ENCODE results near the gene RFNG.

RFNG gene

DNA sequence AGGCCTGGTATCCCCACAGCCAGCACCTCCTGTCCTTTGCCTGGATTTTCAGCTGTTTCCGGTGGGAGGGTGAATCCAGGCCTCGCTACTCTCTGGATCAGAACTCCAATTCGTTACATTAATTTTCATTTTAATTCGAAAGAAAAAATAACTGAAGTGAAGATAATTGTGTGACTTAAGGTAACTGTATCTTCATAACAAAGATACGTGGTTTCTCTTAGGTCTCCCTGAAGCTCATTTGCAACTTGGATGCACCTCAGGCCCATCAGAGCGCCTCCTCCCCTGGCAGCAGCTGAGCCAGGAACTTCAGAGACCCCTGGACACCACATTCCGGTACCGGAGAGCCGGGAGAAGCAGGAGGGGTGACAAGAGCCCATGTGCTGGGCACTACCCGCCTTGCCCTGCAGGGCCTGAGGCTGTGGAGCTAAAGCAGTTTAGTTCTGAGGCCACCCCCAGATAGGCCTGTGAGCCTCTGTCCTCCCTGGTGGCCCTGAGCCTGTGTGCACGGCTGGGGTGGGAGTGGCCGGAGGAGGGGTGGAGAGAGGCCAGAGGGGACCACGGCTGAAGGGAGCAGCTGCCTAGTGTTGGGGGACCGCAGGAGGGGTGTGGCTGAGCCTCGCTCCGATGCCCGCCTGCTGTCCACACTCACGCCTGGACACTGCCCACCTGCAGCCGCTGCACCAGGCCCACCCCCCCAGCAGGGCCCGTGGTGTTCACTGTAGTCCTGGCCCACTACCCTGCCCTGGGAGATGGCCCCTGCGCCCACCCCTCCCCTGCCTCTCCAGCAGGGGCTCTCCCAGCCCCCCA lies 25.4 kb upstream of the RFNG start:
- DNase-seq: no peak

DNA sequence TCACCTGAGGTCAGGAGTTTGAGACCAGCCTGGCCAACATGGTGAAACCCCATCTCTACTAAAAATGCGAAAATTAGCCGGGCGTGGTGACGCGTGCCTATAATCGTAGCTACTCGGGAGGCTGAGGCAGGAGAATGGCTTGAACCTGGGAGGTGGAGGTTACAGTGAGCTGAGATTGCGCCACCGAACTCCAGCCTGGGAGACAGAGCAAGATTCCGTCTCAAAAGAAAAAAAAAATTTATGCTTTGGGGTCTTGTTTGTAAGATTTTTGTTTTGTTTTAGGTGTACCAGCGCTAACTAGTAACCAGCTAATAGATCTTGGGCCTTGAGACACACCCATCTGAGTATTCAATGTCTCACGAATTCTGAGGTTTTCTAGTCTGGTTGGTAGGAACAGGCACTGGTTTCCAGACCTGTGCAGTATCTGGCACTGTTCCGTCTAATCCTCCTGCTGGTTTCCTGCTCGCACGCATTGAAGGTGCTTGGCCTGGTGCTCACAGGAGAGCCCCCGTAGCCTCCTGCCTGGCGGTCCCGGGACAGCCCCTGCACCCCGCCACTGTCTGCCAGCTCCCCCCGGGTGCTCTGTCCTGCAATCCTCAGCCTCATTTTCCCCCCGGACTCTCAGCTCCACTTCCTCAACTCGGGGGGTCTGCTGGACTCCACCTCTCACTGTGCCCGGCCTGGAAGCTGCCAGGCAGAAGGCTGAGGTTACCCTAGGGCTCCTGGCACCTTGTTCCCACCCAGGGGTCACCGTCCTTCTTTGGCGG lies 24.6 kb upstream of the RFNG start:
- DNase-seq: no peak

DNA sequence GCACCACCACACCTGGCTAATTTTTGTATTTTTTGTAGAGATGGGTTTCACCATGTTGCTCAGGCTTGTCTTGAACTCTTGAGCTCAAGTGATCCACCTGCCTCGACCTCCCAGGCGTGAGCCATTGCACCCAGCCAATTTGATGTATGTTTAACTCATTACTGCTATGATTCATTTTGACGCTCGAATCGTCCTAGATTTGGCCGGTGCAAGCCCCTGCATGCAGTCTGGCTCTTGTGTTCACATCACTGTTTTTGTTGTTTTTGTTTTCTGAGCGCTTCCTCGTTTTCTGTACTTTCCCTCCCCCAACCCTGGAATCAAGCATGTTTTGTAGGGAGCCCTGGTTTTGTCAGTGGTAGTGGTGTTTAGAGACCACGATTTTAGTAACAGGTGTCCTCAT lies 21.8 kb upstream of the RFNG start:
- no peak for DNase-seq

DNA sequence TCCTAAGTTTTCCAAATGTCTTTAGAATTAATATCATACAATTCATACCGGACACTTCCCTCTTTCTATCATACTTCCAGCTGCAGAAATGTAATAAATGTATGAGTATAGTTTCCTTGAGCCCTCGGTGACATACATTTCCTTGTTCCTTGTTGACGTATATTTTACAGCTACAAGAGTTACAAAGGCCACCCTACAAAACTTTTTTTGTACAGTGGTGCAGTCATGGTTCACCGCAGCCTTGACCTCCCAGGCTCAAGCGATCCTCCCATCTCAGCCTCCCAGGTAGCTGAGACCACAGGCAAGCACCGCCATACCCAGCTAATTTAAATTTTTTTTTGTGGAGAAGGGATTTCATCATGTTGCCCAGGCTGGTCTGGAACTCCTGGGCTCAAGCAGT lies 21.2 kb upstream of the RFNG start:
- no peak for DNase-seq

DNA sequence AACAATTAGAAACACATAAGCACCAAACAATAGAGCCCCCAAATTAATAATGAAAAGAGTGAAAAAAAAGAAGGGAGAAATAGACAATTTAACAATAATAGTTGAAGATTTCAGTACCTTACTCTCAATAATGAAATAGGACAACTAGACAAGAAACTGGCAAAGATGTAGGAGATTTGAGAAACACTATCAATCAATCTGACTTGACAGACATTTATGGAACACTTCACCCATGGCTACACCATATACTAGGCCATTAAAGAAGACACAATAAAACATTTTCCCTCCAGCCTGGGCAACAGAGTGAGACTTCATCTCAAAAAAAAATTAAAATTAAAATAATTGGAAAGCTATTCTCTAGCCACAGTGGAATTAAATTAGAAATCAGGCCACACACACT lies 19.0 kb upstream of the RFNG start:
- no peak for DNase-seq

DNA sequence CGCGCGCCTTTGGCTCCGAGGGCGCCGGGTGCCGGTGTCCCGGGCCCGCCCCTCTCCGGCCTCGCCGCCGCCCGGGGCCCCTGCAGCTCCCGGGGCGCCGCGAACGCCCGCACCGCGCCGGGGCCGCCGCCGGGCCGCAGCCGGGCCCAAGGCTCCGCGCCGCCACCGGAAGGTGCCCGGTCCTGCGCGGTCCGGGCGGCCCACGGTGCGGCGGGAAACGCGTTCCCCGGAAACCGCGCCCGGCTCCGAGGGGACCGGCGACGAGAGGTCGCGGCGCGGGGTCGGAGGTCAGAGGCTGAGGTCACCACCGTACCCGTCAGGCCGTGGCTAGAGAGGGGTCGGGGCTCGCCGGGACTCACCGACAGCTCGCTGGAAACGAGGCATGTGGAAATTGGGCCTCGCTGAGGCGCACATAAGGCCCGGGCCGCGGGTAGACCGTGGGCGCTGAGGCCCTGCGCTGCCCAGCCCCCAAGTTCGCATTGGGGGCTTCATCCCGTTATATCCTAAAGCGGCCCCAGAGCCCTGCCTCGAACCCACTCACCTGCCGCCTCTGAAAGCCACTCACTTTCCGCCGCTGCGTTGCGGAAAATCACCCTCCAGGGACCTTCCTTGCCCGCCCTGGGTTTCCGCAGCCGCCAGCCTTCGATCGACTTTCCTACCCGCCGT lies 14.2 kb upstream of the RFNG start, which contains the start of gene DUS1L:
Gene DUS1L, minus strand, starts transcription at position 167 of the 666 bp plus-strand sequence. CDS start 745 bp downstream, outside the sequence.
- DNase-seq: peak; percentile 83

DNA sequence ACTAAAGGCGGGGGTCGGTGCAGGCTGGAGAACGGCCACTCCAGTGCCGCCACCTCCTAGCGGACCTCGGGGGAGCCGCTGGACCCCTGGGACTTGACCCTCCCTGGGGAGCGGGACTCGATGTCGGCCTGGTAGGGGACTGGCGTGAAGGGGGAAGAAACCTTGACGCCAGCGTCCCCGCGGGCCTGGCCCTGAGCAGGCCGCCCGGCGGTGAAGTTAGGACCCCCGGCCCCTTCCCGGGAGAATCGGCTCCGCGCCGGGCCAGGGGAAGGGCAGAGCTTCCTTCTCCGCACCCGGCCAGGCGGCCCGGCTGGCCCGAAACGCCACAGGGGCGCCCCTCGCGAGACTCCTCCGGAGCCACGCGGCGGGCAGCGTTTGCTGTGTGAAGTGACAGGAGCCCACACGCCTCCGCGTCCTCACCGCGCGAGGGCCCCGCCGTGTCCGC lies 13.6 kb upstream of the RFNG start:
- DNase-seq: peak; percentile 47

DNA sequence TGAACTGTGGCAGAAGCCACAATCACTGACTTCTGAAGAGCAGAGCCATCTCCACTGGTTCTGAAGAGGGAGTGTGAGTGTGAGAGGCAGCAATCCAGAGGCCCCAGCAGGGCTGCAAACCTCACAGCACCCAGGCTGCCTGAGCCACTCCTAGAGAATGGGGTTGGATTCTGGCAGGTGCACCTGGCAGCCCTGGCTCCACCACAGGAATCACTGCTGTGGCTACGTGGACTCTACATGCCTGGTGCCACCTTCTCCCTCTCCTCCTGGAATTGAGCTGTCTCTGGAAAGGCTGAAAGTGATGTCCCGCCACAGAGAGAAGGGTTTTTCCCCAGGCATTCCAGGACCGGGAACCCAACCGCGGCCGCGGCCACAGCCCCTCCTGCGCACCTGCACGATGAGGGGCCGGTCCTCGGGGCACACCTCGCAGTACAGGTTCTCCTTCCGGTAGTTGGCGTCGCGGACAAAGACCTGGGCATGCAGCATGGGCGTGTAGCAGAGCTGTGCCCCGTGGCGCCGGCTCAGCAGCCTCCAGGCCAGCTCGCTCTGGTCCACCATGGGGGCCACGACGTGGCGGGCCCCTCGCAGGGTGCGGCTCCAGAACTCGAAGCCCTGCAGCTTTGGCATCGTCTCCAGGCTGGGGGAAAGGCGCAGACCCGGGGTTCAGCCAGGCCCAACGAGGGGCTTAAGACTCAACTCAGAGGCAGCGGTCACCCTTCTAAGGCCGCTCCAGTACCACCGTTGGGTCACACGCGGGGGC lies 13.0 kb upstream of the RFNG start:
- DNase-seq: no peak

DNA sequence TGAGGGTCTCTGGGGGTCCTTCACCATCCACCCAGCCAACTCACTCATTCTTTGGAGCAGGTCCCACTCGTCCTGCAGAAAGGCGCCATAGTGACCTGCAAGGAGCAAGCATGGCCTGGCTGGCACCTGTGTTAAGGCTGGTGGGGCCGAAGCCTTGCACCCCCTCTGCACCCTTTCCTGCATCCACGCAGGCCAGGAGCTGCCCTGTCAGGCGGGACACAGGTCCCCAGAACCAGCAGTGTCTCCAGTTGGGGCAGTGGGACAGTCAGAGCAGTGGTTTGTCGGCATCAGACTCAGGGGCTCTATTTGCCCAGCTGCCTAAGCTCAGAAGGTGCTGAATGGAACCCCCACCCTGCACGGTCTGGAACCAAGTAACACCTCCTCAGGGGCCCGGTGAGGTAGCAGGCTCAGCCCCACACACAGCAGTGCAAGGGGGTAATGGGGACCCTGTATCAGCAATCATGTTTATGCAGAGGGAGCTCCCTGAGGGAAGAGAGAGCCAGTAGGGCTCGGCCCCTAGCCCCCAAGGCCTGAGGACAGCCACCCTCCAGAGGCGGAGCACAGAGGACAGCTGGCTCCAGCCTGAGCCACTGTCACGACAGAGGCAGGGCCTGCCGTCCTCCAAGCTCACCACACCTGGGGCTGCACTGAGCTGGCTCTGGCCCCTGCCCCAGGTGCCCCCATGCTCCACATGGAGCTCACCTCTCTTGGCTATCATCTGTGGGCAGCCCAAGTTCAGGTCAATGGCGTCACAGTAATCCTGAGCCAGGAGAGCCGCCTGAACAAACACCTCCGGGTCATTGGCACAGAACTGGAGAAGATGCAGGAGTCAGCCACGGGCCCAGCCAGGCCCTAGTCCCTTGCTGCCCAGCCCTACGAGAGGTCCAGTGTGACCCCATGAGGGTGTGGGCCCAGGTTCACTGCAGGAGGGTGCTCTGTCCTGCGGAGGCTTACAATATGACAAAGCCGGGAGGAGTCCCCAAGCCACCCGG lies 12.1 kb upstream of the RFNG start:
- no peak for DNase-seq

DNA sequence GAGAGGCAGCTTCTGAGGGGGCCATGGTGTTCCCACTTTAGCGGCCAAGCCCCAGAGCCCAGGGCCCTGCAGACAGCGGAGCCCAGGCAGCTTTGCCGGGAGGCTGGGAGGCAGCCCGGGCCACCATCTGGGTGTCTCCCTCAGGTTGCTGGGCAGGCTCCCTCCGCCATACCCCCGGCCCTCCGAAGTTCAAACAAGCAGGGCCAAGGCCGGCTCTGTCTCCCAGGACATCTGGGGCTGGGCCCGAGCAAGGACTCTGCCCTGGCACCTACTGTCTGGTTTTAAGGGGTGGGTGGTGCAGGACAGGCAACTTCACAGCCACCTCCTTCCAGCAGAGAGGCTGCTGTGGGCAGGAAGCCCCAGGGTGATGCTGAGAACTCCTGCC lies 11.4 kb upstream of the RFNG start:
- no peak for DNase-seq

DNA sequence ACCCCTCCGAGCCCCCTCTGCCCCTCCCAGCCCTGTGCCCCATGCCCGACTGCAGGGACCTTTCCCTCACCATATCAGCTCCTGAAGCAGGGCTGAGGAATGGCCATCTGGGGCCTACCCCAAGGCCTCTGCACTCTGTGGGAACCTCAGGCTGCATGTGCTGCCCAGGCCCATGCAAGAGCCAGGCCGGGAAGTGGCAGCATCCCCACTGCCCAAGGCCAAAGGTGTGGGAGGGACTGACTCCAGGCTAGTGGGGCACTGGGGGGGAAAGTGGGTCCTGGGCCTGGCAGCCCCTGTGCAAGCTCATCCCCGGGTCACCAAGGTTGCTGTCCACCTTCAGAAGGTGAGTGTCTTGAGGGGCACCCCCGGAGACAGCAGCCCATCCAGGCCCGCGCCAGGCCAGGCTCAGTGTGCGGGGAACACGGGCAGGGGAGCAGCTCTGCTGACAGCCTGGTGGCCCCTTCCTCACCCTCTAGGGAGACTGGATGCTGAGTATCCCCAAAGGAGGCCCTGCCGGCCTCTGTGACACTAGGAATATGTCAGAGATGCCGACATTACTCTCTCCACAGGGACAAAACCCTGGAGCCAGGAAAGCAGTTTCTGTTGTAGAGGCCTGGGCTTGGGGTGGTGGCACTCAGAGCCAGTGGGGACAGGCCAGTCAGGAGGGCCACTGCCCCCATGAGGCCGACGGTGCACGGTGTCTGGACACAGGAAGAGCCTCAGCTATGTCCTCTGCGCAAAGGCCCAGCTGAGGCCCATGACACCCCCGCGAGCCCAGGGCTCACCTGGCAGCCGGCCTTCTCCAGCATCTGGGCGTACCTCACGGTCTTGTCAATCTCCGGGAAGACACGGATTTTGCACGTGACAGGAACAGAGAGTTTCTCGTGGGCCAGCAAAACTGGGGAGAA lies 10.7 kb upstream of the RFNG start:
- no peak for DNase-seq

DNA sequence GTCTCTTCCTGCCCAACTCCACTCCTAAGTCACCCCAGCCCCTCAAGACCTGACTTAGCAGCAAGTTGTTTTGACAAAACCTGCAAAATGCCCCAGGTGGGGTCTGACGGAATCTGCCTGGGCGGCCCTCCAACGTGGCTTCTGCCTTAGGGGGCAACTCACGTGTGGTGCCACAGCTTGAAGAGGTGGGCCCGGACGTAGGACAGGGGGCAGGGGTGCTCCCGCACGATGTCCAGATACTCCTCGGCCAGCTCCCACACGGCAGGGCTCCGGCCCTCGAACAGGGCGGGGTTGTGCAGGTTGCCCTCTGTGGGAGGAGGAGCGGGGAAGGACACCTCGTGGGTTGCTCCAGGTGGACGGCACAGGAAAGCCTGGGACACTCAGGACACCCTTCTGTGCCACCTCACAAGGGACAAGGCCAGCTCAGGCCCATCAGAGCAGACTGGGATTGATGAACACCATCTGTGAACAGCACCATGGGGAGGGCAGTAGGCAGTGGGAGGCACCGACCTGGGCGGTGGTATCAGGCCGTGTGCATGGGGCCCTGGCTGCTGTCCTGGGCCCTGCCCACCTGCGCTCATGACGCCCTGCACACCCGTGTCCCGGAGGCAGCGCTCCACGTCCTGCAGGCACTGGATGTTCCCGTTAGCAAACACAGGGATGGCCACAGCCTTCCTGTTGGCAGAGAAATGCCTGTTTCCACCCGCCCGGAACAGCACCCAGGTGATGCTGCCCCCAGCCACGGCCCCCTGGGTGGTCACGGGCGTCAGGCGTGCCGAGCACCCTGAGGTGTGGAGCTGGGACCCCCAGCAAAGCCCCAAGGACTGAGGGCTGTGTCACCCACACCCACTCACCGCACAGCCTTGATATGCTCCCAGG lies 9.7 kb upstream of the RFNG start:
- no peak for DNase-seq

DNA sequence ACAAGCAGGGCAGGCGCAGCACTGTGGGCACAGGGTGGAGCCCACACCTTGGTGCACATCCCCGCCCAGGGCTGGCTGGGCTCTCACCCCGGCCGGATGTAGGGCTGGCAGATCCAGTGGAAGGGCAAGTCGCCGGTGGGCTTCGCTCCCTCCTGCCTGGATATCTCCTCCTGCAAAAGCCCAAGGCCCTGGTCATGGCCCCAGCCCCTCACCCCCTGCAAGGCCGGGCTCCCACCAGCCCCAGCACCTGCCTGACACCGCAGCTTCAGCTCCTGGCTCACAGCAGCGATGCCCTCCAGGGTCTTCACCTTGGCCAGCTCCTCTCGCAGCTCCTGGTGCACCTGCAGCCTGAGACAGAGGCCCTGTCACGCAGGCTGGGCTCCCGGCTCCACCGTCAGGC lies 9.0 kb upstream of the RFNG start:
- no peak for DNase-seq

DNA sequence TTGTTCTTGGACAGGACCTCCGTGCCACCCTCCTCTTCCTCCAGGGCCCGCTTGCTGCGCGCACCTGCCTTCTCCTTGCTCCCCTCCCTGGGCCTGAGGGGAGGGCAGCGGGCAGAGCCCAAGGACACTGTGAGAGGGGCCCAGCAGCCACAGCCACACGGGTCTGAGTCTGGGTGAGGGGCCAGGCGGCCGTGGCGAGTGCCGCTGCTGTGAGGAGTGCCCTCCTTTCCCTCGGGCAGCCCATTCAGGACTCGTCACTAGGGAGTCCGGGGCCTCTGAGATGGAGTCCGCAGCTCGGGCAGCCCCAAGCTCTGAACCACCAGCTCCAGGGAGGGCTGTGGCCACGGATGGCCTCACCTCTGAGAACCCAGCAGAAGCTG lies 8.4 kb upstream of the RFNG start:
- no peak for DNase-seq

DNA sequence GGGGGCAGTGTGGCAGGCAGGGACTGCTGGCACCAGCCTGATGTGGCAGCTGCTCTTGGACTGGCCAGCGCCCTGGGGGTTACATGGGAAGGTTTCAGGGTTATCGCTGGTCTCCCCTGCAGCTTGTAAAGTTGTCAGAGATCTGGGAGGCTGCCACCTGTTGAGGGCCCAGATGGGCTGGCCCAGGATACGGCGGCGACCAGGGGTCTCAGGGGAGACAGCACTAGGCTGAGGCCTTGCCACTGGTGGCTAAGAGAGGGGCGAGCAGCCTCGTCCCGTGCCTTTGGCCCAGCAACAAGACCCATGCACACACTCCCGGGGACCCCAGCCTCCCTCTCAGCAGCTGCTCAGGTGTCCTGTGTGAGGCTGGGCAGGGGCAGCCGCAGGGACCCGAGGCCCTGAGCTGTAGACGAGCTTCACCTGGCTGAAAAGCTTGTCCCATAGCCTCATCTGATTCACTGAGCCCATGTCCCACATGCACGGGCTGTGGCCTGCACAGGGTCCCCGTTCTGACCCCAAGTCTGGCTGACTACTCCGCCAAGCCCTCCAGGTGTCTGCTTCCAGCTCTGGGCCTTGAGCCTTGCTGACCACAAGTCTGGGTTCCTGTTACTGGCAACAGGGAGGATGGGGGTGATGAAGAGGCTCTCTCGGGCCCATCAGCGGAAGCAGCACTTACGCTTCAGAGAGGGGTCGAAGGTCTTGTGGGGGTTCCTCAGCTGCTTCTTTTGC lies 7.8 kb upstream of the RFNG start:
- no peak for DNase-seq

DNA sequence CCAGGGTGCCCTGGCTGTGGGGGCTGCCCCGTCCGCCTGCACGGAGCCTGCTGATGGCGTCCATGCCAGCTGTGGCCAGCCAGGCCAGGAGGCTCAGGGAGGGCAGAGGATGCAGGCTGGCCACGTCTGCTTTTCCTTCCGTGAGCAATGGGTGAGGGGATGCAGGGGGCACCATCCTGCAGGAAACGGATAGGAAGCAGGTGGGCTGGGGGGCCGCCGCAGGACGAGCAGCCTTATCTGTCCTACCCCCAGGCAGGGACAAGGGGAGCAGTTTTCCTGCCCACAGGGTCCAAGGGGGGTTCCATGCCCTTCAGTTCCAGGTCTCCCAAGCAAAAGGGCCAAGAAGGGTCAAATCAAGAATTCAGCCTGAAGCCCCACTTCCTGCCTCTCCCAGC lies 7.2 kb upstream of the RFNG start:
- no peak for DNase-seq

DNA sequence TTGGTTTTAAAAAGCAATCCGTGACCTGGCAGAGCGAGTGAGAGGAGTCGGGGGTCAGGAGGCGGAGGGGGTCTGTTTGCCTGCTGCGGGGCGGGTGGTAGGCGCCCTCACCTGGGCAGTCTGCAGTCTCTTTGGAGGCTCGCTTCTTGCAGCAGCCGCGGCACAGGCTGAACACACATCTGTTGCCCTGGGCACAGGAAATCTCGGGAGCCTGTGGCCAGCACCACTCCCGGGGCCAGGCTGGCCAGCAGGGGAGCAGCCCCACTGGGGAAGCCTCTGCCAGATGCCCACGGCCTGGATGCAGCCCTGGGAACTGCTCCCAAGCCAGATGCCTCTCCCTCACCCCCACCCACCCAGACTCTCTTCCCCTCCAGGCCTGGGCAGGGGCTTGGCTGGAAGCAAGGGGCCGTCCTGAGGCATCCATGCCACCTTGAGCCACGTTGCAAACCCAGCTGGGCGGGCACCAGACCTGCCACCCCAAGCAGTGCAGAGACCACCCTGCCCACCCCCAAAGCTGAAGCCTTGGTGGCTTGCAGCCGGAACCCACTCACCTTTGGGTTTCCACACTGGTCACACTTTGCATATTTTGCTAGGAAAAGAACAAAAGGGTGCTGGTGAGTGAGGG lies 6.7 kb upstream of the RFNG start:
- DNase-seq: no peak
